T-helper 2 cell (primary cell): ENCODE results near the gene POMP.
"Not testable (repeated sequence)": the region's sequence is repeated elsewhere in the genome, so short reads cannot be mapped to it uniquely, and the experiment has no call there.

Experiments
- DNase-seq, 5 experiments: peaks; one replicate each; pipeline versions ENCODE4 v3.0.0 to v3.0.0-alpha.2; 2012 to 2022

POMP gene

GRCh38 chr13:28637714-28638355 lies 21.1 kb upstream of the POMP start:
- DNase-seq = peak in 1 of 5 experiments; percentile 17

DNA sequence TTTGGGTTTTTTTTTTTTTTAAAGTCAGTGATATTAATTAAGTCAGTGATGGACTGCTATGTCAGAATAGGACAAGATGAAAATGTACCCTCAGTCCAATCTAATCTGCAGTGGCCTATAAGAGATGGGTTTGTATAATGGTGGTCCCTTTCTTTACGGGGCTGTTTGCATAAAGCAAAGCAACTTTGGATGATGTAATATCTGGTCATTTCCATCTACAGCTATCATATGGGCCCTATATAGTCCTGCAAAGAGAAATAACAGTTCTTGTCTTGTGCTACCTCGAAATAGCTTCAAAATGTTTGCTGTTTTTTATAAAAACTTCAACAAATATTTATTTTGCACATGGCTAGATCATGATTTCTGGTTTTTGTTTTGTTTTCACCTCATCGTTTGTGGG lies 20.2 kb upstream of the POMP start:
- no peak for DNase-seq

- no peak for DNase-seq
These were observed 17.9 kb upstream of the POMP start for GRCh38 chr13:28640861-28641599.

DNA sequence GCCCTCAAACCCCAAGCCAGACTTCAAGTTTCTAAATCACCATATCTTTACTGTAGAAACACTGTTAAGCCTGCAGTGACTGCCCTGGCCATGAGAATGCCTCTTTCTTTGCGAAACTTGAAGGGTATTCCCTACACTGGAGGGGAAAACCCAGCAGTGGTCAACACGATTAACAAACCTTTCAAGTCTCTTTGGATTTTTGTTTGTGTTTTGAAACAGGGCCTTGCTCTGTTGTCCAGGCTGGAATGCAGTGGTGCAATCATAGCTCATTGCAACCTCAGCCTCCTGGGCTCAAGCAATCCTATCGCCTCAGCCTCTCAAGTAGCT lies 17.4 kb upstream of the POMP start:
- no peak for DNase-seq

DNA sequence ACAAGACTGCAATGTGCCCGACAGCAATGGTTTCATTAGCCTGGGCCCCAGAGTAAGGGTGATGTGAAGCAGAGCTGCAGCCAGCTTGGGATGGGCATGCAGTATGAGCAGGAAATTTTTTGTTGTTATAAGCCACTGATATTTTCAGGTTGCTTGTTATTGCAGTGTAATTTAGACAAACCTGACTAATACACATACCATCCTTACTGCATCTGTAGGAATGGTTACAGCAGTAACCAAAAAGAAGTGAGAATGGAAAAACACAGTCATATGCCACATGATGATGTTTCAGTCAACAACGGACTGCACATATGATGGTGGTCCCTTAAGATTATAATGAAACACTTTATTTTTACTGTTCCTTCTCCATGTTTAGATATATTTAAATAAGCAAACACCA lies 8.6 kb upstream of the POMP start:
- DNase-seq = no peak

DNA sequence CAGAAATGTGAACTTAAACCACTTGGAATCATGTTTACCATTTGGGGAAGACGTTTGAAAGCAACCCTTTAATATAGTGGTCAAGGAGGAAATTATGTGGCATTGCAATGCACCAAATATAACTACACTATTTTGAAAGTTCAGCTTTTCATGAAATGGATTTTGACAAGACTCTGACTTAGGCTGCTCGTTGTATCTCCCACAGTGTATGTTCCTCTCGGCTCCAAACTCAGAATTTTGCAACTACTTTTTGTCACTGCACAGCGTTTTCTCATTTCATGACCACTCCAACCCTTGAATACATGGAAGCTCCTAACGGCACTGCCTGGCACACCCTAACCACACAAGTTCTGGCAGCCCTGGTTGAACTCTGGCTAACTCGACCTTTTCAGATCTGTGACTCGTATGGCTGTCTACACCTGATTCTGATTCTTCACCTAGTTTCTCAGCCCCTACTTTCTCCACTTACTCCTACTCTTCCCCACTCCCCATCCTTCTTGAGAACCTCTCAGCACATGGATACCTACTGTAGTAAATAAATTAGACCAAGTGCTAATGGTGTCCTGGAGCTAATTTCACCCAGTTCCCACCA lies 7.0 kb upstream of the POMP start:
- no peak for DNase-seq

- no peak for DNase-seq
These were observed 5.8 kb upstream of the POMP start for GRCh38 chr13:28653111-28653510.

DNA sequence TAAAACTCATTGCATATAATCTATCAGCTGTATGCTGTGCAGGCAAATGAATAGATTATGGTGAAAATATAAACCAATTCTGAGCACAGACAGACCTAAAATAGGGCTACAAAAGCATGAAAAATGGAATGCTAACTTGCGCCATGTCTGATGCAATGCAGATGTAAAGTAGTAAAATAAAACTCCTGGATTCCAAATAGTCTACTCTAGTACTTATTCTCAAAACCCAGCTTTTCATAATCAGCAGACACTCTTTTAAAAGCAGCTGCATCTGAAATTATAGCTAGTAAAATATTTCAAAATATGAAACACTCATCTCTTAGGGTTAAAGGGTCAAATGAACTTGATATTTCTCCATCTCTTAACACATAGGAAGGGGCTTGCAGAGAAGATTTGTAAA lies 4.7 kb upstream of the POMP start:
- DNase-seq = no peak

- DNase-seq = no peak
These were observed 3.4 kb upstream of the POMP start for GRCh38 chr13:28655561-28655960.

- peak in 1 of 5 experiments; percentile 29 for DNase-seq
These were observed 969 bp upstream of the POMP start for GRCh38 chr13:28657784-28658538.

GRCh38 chr13:28658539-28658795 lies 463 bp upstream of the POMP start:
- DNase-seq = peak in 1 of 5 experiments; percentile 24

- peak in 2 of 5 experiments; percentile 62 to 80 for DNase-seq
These were observed 666 bp downstream of the POMP start for GRCh38 chr13:28659621-28659970.

GRCh38 chr13:28666897-28667488 lies 8.1 kb downstream of the POMP start:
- no peak for DNase-seq

DNA sequence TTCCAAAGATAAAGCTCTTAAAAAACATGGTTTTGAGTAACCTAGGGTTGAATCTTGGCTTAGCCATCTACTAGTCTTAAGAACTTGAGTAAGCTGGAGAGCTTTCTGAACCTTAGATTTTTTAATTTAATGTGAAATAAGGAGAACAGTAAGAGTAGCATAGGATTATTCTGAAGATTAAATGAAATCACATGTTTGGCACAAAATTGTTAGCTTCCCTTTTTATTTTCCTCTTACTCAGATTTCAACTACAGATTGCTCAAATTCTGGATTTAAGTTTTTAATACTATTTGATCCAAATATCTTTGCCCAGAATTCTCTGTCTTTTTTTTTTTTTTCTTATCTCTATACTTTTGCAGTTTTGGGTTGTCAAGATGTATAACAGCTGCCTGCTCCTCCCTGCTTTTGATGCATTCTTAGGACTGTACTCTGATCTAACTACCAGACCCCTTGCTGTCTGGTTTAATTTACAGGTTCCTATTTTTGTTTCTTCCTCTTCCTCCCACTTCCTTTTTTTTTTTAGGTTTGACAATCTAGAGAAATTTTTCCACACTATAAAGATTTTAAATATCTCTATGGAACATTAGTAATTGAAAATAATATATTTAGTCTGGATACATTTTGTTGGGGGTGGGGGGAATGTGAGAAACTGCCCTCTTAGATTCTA lies 12.3 kb downstream of the POMP start:
- no peak for DNase-seq

GRCh38 chr13:28678809-28679208 lies 19.9 kb downstream of the POMP start:
- DNase-seq = no peak

GRCh38 chr13:28679628-28680027 lies 20.7 kb downstream of the POMP start:
- no peak for DNase-seq

DNA sequence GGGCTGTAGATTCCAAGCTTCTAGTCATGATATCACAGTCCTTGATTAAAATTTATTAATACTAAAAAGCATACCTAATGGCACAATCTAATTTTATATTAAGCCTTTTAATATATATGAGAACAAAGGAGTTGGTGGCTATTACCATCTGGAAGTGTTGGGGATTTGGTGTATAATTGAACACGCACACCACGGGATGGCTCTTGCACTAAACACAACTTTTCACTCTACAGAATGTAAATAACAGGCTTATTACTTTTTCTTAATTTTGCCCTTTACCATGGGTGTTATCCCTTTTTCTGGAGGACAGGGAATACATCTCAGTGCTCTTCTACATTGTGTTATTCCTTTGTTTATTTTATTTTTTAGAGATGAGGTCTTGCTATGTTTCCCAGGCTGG lies 21.6 kb downstream of the POMP start:
- DNase-seq = no peak

GRCh38 chr13:28683169-28683568 lies 24.2 kb downstream of the POMP start:
- not testable (repeated sequence) for DNase-seq

DNA sequence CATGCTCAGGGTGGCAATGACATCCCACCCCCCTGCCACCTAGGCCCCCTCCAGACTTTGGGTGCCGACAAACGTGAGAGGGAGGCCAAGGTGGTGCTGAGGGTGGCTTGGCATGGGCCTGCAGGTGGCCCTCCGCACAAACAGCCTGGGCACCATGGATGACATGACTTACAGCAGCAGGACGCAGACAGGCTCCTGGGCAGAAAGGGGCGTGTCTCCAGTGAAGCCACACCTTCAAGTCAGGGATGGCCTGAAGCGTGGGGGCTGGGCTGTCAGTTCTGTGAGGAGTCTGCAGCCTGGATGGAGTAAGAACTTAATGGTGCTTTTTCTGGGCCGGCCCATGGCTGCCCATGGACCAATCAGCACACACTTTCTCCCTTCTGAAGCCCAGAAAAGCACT lies 25.3 kb downstream of the POMP start:
- DNase-seq = no peak

GRCh38 chr13:28685114-28685513 lies 26.2 kb downstream of the POMP start:
- DNase-seq = no peak

DNA sequence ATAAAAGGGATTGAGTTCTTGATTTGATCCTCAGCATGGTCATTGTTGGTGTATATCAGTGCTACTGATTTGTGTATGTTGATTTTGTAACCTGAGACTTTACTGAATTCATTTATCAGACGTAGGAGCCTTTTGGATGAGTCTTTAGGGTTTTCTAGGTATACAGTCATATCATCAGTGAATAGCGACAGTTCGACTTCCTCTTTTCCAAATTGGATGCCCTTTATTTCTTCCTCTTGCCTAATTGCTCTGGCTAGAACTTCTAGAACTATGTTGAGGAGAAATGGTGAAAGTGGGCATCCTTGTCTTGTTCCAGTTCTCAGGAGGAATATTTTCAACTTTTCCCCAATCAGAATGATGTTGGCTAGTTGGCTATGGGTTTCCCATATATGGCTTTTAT lies 27.0 kb downstream of the POMP start:
- DNase-seq = no peak

DNA sequence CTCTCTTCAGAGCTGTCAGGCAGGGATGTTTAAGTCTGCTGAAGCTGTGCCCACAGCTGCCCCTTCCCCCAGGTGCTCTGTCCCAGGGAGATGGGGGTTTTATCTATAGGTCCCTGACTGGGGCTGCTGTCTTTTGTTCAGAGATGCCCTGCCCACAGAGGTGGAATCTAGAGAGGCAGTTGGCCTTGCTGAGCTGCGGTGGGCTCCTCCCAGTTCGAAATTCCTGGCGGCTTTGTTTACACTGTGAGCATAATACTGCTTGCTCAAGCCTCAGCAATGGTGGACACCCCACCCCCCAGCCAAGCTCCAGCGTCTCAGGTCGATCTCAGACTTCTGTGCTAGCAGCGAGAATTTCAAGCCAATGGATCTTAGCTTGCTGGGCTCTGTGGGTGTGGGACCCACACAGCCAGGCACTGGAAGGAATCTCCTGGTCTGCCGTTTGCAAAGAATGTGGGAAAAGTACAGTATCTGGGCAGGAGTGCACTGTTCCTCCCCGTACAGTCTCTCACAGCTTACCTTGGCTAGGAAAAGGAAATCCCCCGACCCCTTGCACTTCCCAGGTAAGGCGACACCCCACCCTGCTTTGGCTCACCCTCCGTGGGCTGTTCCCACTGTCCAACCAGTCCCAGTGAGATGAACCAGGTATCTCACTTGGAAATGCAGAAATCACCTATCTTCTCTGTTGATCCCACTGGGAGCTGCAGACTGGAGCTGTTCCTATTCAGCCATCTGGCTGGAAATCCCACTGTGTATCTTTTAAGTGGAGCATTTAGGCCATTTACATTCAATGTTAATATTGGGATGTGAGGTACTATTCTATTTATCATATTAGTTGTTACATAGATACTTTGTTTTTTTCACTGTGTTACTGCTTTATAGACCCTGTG lies 34.9 kb downstream of the POMP start:
- not testable (repeated sequence) for DNase-seq
